Stimulated activated CD4-positive, alpha-beta T cell treated with anti-CD3 and anti-CD28 coated beads, Interleukin-12 subunit alpha, Interleukin-12 subunit beta, amount 100 ng/mL, for 48 hours (primary cell): ENCODE measurements around the gene ZNF500.

ENCODE experiments used
- DNase-seq, 3 donors: peaks; one replicate each; pipeline ENCODE4 v3.0.0-alpha.2; 2020; ENCODE audit warnings: low read depth in 2 of 3, low spot score in 1 of 3

ZNF500 gene

GRCh38 chr16:4706871-4707270 is 60.1 kb downstream of the ZNF500 start:
- no peak for DNase-seq

GRCh38 chr16:4704913-4705312 is 62.0 kb downstream of the ZNF500 start:
- no peak for DNase-seq

GRCh38 chr16:4704491-4704890 is 62.5 kb downstream of the ZNF500 start:
- no peak for DNase-seq

- DNase-seq, result no peak
These were observed 63.1 kb downstream of the ZNF500 start for GRCh38 chr16:4703906-4704305.

- DNase-seq, result no peak
These were observed 64.5 kb downstream of the ZNF500 start for GRCh38 chr16:4702466-4702808.

GRCh38 chr16:4701791-4702465 is 65.0 kb downstream of the ZNF500 start:
- no peak for DNase-seq

GRCh38 chr16:4700997-4701743 is 65.8 kb downstream of the ZNF500 start:
- no peak for DNase-seq

- DNase-seq, result no peak
These were observed 66.5 kb downstream of the ZNF500 start for GRCh38 chr16:4700380-4700996.

- no peak for DNase-seq
These were observed 67.9 kb downstream of the ZNF500 start for GRCh38 chr16:4699046-4699556.

- no peak for DNase-seq
These were observed 68.5 kb downstream of the ZNF500 start for GRCh38 chr16:4698321-4699045.
